ENCODE measurements around the gene GOLGA8O.
"Not testable (repeated sequence)": the region's sequence is repeated elsewhere in the genome, so short reads cannot be mapped to it uniquely, and the experiment has no call there.

Gene GOLGA8O, protein sequence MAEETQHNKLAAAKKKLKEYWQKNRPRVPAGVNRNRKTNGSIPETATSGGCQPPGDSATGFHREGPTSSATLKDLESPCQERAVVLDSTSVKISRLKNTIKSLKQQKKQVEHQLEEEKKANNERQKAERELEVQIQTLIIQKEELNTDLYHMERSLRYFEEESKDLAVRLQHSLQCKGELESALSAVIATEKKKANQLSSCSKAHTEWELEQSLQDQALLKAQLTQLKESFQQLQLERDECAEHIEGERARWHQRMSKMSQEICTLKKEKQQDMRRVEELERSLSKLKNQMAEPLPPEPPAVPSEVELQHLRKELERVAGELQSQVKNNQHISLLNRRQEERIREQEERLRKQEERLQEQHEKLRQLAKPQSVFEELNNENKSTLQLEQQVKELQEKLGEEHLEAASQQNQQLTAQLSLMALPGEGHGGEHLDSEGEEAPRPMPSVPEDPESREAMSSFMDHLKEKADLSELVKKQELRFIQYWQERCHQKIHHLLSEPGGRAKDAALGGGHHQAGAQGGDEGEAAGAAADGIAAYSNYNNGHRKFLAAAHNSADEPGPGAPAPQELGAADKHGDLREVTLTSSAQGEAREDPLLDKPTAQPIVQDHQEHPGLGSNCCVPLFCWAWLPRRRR

GRCh38 chr15:32455534-32455933, at the start of gene GOLGA8O:
Gene GOLGA8O (minus strand): TSS chr15:32455634. CDS start chr15:32455536, 98 bp downstream.
- not testable (repeated sequence) for DNase-seq

GRCh38 chr15:32504152-32504811, 48.8 kb upstream of the GOLGA8O start:
- DNase-seq: not testable (repeated sequence)

- DNase-seq: not testable (repeated sequence)
Measured at GRCh38 chr15:32502946-32503345, 47.5 kb upstream of the GOLGA8O start.

GRCh38 chr15:32492768-32493167, 37.3 kb upstream of the GOLGA8O start:
- DNase-seq: not testable (repeated sequence)

DNA sequence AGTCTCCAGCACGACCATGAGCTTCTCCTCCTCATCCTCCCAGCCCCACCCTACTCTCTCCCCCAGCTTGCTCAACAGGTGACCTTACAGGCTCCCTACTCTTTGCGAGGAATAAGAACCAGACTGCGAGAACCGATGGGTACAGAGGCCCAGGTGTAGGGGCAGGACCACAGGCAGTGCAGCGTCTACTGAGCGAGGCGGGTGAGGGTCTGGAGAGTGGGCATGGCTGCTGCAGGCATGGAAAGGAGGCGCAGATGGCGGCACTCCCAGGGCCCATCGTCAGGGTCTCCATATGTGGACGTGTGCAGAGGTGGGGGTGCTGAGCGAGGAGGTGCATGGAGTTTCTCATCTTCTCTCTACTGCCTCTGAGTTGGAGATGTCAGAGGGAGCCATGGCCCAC, 31.0 kb upstream of the GOLGA8O start:
- DNase-seq: not testable (repeated sequence)

DNA sequence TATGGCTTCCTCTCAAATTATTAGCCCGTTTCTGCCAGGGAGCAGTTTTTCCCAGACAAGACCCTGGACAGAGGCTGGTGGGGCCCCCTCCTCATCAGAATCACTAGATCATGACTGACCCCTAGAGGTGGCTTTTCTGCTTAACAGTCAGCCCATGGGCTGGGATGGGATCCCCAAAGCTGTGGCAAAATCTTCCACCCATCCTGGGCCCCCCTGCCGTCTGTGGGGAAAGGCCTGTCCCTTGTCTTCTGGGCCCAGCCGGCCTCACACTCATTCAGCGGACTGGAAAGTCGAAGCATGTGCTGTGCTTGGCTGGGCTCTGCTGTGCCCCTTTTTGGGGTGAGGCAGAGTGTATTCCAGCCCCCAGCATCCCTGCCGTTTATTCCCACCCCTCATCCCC, 27.9 kb upstream of the GOLGA8O start:
- DNase-seq: not testable (repeated sequence)

GRCh38 chr15:32481683-32482082, 26.2 kb upstream of the GOLGA8O start:
- not testable (repeated sequence) for DNase-seq

DNA sequence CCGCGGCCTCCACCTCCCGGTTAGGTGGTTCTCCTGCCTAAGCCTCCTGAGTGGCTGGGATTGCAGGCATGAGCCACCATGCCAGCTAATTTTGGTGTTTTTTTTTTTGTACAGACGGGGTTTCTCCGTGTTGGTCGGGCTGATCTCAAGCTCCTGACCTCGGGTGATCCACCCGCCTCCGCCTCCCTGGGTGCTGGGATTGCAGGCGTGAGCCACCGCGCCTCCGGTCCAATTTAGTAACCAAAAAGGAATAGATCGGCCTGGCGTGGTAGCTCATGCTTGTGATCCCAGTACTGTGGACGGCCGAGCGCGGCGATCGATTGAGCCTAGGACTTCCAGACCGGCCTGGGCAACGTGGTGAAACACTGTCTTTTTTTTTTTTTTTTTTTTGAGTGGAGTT, 12.6 kb upstream of the GOLGA8O start:
- not testable (repeated sequence) for DNase-seq

DNA sequence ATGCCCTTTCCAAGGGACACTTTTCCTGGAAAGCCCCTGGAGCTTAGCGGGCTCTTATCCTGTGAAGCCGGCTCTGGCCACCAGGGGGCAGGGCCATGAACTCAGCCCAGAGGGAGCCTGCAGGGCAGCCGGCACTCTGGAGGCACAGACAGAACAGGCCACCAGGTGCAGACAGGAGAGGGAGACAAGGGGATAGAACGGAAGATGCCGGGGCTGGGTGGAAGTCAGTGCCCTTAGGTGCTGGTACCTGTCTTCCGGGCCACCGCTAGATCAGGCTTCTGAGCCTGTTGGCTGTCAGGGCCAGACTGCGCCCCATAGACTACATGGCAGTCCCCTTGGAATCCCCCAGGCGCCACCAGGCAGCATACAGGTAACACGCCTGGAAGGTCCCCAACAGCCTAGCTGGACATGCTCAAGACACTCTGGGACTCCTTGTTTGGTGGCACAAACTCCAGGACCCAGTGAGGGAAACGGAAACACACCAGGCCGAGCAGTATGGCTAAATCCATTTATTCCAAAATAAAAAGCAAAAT, 14.9 kb downstream of the GOLGA8O start:
- not testable (repeated sequence) for DNase-seq

- not testable (repeated sequence) for DNase-seq
Measured at GRCh38 chr15:32434102-32434963, 21.1 kb downstream of the GOLGA8O start.

- not testable (repeated sequence) for DNase-seq
Measured at GRCh38 chr15:32427635-32428034, 27.8 kb downstream of the GOLGA8O start.

GRCh38 chr15:32426511-32426910, 28.9 kb downstream of the GOLGA8O start:
- DNase-seq: not testable (repeated sequence)

DNA sequence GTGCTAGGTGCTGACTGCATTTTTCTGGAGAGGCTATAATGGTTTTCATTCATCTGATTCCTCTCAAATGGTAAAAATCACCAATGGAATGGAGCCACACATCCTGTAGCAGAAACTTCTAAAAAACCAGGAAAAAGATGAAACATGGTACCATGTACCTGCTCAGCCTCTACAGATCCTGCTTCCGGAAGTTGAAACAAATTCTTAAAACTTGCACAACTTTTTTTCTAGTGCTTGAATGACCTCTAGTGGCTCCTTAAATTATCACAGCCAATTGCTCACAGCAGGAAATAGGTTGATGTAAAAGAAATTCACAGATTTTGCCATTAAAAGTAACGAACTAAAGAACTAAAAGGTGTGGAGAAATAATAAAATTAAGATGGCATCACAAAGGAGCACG, 47.5 kb downstream of the GOLGA8O start:
- not testable (repeated sequence) for DNase-seq

DNA sequence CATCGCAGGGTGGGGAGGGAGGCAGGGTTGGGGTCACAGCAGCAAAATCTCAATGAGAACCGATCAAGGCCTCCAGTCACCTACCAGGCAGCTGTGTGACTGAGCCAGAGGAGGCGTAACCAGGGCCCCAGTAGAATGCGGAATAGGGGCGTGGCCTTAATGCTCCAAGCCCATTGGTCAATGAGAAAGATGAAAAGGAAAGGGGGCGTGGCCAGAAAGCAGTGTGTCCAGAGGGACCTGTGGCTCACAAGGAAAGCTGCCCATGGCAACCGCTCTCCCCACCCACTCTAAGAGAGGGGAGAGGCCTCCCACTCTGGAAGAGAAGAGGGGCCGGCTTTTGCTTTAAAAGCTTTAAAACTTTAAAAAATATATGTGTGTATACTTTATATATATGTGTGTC, 52.2 kb downstream of the GOLGA8O start, which contains the start of gene GOLGA8K:
TSS of gene GOLGA8K (minus strand) at position 101 of the 400 bp plus-strand sequence. CDS start at position 3, 98 bp downstream.
- DNase-seq: not testable (repeated sequence)

- DNase-seq: not testable (repeated sequence)
Measured at GRCh38 chr15:32396522-32396921, 58.9 kb downstream of the GOLGA8O start.
